ENCODE results near the gene KCND2. TPM values are rescaled to one million over a fixed set of nuclear protein-coding genes. Genes with fewer than 3 reads are reported as not detected.

KCND2 gene
- total RNA-seq, 1 donor from 2014 or later: 0.30 TPM

DNA sequence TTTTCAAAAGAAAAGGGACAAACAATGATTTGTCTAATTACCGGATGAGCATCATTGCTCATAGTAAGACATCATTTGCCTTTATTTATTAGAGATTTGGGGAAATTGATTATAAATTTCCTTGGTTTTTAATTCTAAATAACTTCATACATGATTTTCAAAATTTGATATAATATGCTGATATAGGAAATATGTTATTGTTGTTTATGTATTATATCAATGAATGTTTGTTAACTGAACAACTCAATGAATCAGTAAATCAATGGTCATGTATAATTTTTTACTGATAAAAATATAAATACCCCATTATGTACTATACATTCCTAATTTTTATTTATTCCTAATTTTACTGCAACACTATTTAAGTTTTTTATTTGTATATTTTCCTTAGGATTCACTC is 327.6 kb downstream of the KCND2 start:
- Mint-ChIP-seq H3K27me3 (ENCODE audit: low read depth) (no peaks in the 10 kb centered on the region), H3K4me1 (ENCODE audit: low read depth) (peaks cover 8% of the 10 kb centered on the region), H3K36me3 (ENCODE audit: low read depth) (no peaks in the 10 kb centered on the region), H3K9me3 (ENCODE audit: low read depth) (peaks cover 5% of the 10 kb centered on the region), H3K4me3 (ENCODE audit: unreplicated experiment) (no peak overlapping the region), H3K27ac (ENCODE audit: unreplicated experiment) (no peak overlapping the region)
- TF ChIP-seq, protein P1, sequence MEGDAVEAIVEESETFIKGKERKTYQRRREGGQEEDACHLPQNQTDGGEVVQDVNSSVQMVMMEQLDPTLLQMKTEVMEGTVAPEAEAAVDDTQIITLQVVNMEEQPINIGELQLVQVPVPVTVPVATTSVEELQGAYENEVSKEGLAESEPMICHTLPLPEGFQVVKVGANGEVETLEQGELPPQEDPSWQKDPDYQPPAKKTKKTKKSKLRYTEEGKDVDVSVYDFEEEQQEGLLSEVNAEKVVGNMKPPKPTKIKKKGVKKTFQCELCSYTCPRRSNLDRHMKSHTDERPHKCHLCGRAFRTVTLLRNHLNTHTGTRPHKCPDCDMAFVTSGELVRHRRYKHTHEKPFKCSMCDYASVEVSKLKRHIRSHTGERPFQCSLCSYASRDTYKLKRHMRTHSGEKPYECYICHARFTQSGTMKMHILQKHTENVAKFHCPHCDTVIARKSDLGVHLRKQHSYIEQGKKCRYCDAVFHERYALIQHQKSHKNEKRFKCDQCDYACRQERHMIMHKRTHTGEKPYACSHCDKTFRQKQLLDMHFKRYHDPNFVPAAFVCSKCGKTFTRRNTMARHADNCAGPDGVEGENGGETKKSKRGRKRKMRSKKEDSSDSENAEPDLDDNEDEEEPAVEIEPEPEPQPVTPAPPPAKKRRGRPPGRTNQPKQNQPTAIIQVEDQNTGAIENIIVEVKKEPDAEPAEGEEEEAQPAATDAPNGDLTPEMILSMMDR (IDR thresholded peaks at IDR 0.05): no peak
- DNase-seq (ENCODE audit: low spot score): no peak

DNA sequence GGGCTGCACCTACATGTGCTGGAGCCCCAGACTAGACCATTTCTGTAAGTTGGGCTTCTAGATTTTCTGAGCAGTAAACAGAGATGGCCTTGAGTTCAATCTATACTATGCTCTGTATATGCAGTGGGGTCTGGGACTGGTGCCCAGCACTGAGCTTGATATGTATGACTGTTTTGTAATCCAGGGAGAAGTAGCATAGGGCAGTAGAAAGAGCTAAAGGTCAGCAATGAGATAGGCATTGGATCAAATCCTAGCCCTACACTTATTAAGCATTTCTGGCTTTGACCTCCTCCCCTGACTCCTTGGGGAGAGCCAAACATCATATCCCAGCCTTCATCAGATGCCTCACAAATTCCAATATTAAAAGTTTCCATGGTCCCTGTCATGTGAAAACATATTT is 330.4 kb downstream of the KCND2 start:
- Mint-ChIP-seq H3K4me3 (ENCODE audit: unreplicated experiment) (no peak overlapping the region), H3K27me3 (ENCODE audit: low read depth) (no peaks in the 10 kb centered on the region), H3K27ac (ENCODE audit: unreplicated experiment) (no peak overlapping the region), H3K36me3 (ENCODE audit: low read depth) (no peaks in the 10 kb centered on the region), H3K4me1 (ENCODE audit: low read depth) (no peaks in the 10 kb centered on the region), H3K9me3 (ENCODE audit: low read depth) (peaks cover 6% of the 10 kb centered on the region)
- DNase-seq (ENCODE audit: low spot score): no peak
- TF ChIP-seq, protein P1 (IDR thresholded peaks at IDR 0.05): no peak

DNA sequence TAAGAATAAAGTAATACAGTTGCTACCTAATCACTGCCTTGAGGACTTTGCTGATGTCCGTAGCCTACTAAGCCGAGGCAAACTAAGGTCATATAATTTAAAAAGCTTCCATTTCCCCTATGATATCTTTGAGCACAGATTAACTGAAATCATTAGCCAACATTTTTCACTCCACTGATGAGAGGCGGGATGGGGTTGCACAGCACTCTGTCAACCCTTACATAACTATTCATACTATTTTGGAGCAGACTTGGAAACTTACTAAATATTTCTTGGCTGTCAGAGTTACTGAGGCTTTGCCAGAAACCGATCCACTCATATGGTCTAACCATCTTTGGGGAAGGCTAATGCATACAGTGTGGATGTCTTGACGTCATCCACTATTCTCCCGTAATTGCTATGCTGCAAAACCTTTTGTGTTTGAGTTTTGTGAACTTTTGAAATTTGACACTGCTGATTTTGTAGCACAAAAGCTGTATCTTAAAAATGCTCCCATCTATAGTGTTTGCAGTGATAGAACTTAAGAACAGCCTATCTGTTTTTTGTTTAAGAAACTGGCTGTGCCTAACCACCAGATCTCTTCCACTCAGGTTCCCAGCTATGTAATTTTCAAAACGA is 336.3 kb downstream of the KCND2 start:
- no peak for DNase-seq (ENCODE audit: low spot score)
- peaks cover 6% of the 10 kb centered on the region for H3K9me3 Mint-ChIP-seq (ENCODE audit: low read depth)
- H3K4me3 Mint-ChIP-seq (ENCODE audit: unreplicated experiment): no peak overlapping the region
- TF ChIP-seq, protein P1 (IDR thresholded peaks at IDR 0.05): no peak
- no peak overlapping the region for H3K27ac Mint-ChIP-seq (ENCODE audit: unreplicated experiment)
- no peaks in the 10 kb centered on the region for H3K4me1 Mint-ChIP-seq (ENCODE audit: low read depth)
- H3K27me3 Mint-ChIP-seq (ENCODE audit: low read depth): no peaks in the 10 kb centered on the region
- H3K36me3 Mint-ChIP-seq (ENCODE audit: low read depth): no peaks in the 10 kb centered on the region

DNA sequence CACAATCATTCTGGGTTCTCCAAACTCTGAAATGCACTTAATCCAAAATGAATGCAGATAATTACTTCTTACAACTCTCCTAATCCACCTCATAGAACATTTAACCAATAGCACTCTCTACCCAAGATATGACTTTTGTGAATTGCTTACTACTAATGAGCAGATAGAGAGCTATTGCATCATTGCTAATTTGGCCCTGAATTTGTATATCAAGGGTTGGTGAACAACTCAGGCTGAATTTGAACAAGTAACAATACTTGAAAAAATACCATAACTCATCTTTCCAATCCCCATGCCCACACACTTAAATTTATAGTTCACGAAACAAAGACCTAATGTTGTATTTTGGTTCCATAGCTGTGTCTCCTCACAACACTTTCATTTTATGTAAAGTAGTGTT is 339.0 kb downstream of the KCND2 start:
- no peak overlapping the region for H3K4me3 Mint-ChIP-seq (ENCODE audit: unreplicated experiment)
- no peaks in the 10 kb centered on the region for H3K4me1 Mint-ChIP-seq (ENCODE audit: low read depth)
- H3K9me3 Mint-ChIP-seq (ENCODE audit: low read depth): no peaks in the 10 kb centered on the region
- TF ChIP-seq, protein P1 (IDR thresholded peaks at IDR 0.05): no peak
- no peaks in the 10 kb centered on the region for H3K36me3 Mint-ChIP-seq (ENCODE audit: low read depth)
- no peak for DNase-seq (ENCODE audit: low spot score)
- no peak overlapping the region for H3K27ac Mint-ChIP-seq (ENCODE audit: unreplicated experiment)
- H3K27me3 Mint-ChIP-seq (ENCODE audit: low read depth): no peaks in the 10 kb centered on the region

DNA sequence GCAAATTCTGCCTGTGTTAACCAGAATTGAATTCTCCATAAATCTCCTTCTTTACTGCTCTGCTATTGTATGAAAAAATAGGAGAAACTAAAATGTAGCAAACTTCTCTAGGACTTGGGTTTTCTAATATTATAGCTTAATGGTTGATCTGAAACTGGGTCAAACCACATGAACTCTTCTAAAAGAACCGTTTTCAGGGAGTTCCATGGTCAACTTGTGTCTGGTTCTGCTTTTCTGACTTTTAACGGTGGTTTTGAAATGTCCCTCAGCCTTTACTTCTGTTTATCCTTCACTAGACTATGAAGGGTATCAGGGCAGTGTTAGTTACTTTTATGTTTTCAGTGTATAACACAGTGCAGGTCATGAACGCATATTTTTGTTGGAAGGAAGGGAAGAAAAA is 342.7 kb downstream of the KCND2 start:
- no peaks in the 10 kb centered on the region for H3K4me1 Mint-ChIP-seq (ENCODE audit: low read depth)
- no peaks in the 10 kb centered on the region for H3K36me3 Mint-ChIP-seq (ENCODE audit: low read depth)
- TF ChIP-seq, protein P1 (IDR thresholded peaks at IDR 0.05): no peak
- no peak for DNase-seq (ENCODE audit: low spot score)
- no peaks in the 10 kb centered on the region for H3K9me3 Mint-ChIP-seq (ENCODE audit: low read depth)
- no peak overlapping the region for H3K4me3 Mint-ChIP-seq (ENCODE audit: unreplicated experiment)
- no peaks in the 10 kb centered on the region for H3K27me3 Mint-ChIP-seq (ENCODE audit: low read depth)
- H3K27ac Mint-ChIP-seq (ENCODE audit: unreplicated experiment): no peak overlapping the region

All from chondrocyte (in vitro differentiated cells).